Loucy (cell line): Measurements from ENCODE around the gene PTCSC3.

Source experiments
- H2AFZ ChIP-seq: fragments of 200-600 bp; sonication (generic); 2 replicates; pipeline ENCODE4 v1.6.0; 2016; ENCODE audit warnings: antibody characterized with exemption, mild to moderate bottlenecking, low read length, moderate library complexity
- H3F3A ChIP-seq: fragments of 200-600 bp; 2 replicates; pipeline ENCODE4 v1.6.0; 2016; ENCODE audit warnings: antibody characterized with exemption, low read depth, mild to moderate bottlenecking
- H3K27me3 ChIP-seq: fragments of 200-600 bp; sonication (generic); 2 replicates; pipeline ENCODE4 v1.6.1; 2014; ENCODE audit warnings: low read length, mild to moderate bottlenecking; ENCODE audit not compliant: insufficient read depth, poor library complexity, severe bottlenecking
- H3K36me3 ChIP-seq: fragments of 200-600 bp; sonication (generic); 2 replicates; pipeline ENCODE4 v1.6.1; 2016; ENCODE audit warnings: low read length; ENCODE audit not compliant: insufficient read depth
- H3K4me1 ChIP-seq: fragments of 200-600 bp; sonication (generic); 2 replicates; pipeline ENCODE4 v1.5.1; 2014; ENCODE audit warnings: low read length, mild to moderate bottlenecking; ENCODE audit not compliant: insufficient read depth, poor library complexity, severe bottlenecking
- H3K4me2 ChIP-seq: fragments of 200-600 bp; sonication (generic); 2 replicates; pipeline ENCODE4 v1.6.0; 2014; ENCODE audit warnings: antibody characterized with exemption, low read length, low read depth, mild to moderate bottlenecking; ENCODE audit not compliant: poor library complexity, severe bottlenecking
- H3K4me3 ChIP-seq: fragments of 200-600 bp; sonication (generic); 2 replicates; pipeline ENCODE4 v1.5.1; 2014; ENCODE audit warnings: low read length, mild to moderate bottlenecking, mixed read lengths; ENCODE audit not compliant: poor library complexity, severe bottlenecking
- H3K79me2 ChIP-seq: fragments of 200-600 bp; sonication (generic); 2 replicates; pipeline ENCODE4 v1.6.1; 2014; ENCODE audit warnings: low read length; ENCODE audit not compliant: insufficient read depth
- H3K9ac ChIP-seq: fragments of 200-600 bp; sonication (generic); 2 replicates; pipeline ENCODE4 v1.6.0; 2014; ENCODE audit warnings: mild to moderate bottlenecking, low read depth, low read length, moderate library complexity; ENCODE audit not compliant: poor library complexity, severe bottlenecking
- H3K9me2 ChIP-seq: fragments of 200-600 bp; sonication (generic); replicated peaks from 2 replicates; pipeline ENCODE4 v1.6.1; 2016; ENCODE audit warnings: low read depth, low read length, mixed read lengths
- H3K9me3 ChIP-seq: fragments of 200-600 bp; sonication (generic); 2 replicates; pipeline ENCODE4 v1.6.1; 2014; ENCODE audit warnings: mild to moderate bottlenecking, antibody characterized with exemption, low read length, low read depth; ENCODE audit not compliant: insufficient read depth
- H4K20me1 ChIP-seq: fragments of 200-600 bp; sonication (generic); 2 replicates; pipeline ENCODE4 v1.6.0; 2014; ENCODE audit warnings: antibody characterized with exemption, low read length, mild to moderate bottlenecking; ENCODE audit not compliant: insufficient read depth, poor library complexity, severe bottlenecking
- CTCF ChIP-seq: fragments of 200-600 bp; sonication (generic); conservative IDR thresholded peaks from 2 replicates; pipeline ENCODE4 v1.5.1; 2014; ENCODE audit warnings: mild to moderate bottlenecking, antibody characterized with exemption, low read length
- EZH2phosphoT487 ChIP-seq: fragments of 200-600 bp; IDR thresholded peaks from 2 replicates; pipeline ENCODE4 v1.6.1; 2018; ENCODE audit warnings: antibody characterized with exemption, mild to moderate bottlenecking, moderate library complexity, borderline replicate concordance

Gene PTCSC3

DNA sequence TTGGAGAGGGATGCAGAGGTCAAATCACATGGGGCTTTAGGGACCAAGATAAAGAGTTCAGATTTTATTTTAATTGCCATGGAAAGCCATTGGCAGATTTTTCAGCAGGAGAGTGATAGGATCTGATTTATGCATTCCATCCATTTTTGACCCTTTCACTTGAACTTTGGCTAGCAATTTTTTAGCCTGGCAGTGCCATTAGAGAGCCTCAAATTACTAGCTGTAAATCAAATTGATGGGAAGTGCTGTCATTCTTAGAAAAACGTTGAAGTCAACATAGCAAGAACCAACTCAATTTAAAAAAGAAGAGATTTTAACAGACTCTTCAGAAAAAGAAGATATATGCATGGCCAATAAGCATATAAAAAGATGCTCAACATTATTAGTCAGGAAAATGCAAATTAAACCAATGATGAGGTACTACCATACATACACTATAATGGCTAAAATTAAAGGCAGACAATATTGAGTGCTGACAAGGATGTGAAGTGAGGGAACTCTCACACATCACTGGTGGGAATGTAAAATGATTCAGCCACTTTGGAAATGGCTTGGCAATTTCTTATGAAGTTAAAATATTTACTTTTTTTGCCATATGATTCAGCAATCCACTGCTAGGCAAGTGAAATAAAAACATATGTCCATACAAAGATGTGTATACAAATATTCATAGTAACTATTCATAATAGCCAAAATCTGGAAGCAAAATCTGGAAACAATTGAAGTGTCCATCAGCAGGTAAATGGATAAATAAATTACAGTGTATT, 89.7 kb downstream of the PTCSC3 start:
- TF ChIP-seq EZH2phosphoT487 (no peak), CTCF (no peak)
- no peaks in the 10 kb centered on the region for H3F3A ChIP-seq
- H3K9me2 ChIP-seq: no peaks in the 10 kb centered on the region
- no peaks in the 10 kb centered on the region for H3K27me3 ChIP-seq
- no peak overlapping the region for H3K4me2 ChIP-seq
- H2AFZ ChIP-seq: no peak overlapping the region
- no peaks in the 10 kb centered on the region for H4K20me1 ChIP-seq
- H3K79me2 ChIP-seq: no peaks in the 10 kb centered on the region
- no peak overlapping the region for H3K4me3 ChIP-seq
- H3K4me1 ChIP-seq: no peaks in the 10 kb centered on the region
- H3K9me3 ChIP-seq: no peaks in the 10 kb centered on the region
- H3K36me3 ChIP-seq: no peaks in the 10 kb centered on the region
- H3K9ac ChIP-seq: no peak overlapping the region

- Histone ChIP-seq H3K4me1 (no peaks in the 10 kb centered on the region), H3K4me3 (no peak overlapping the region), H3K9me2 (no peaks in the 10 kb centered on the region), H4K20me1 (no peaks in the 10 kb centered on the region), H3K9ac (no peak overlapping the region), H3K79me2 (no peaks in the 10 kb centered on the region), H2AFZ (no peak overlapping the region), H3K27me3 (no peaks in the 10 kb centered on the region), H3K4me2 (no peak overlapping the region), H3F3A (no peaks in the 10 kb centered on the region), H3K36me3 (no peaks in the 10 kb centered on the region), H3K9me3 (no peaks in the 10 kb centered on the region)
- TF ChIP-seq EZH2phosphoT487: no peak
- TF ChIP-seq CTCF: no peak
These were observed 90.7 kb downstream of the PTCSC3 start for GRCh38 chr14:36085861-36086260.
